Activated CD4-positive, alpha-beta T cell treated with anti-CD3 and anti-CD28 coated beads, Interleukin-2, amount 50 U/mL, for 24 hours (primary cell): Measurements from ENCODE around the gene HMOX2.

ENCODE experiments used
- DNase-seq, 2 donors: peaks; one replicate each; pipeline ENCODE4 v3.0.0-alpha.2; 2020; ENCODE audit warnings: low read depth in 1 of 2, low spot score in 1 of 2

The HMOX2 gene

DNA sequence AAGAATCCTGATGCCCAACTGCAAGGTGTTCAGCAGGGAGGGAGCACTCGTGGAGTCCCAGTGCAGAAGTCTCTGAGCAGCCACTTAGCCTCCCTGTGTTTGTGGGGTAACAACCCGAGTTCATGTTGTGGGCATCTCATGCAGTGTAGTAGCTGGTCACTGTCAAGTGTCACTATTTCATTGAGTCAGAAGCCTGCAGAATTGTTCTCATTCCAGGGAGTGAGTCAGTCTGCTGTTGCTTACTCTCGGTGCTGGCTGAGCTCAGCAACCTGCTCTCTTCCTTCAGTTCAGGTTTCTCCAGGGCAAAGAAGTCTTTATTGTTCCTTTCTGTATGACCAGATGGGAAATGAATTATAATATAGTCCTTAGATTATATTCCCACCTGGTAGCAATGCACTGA is 24.1 kb downstream of the HMOX2 start:
- no peak for DNase-seq

DNA sequence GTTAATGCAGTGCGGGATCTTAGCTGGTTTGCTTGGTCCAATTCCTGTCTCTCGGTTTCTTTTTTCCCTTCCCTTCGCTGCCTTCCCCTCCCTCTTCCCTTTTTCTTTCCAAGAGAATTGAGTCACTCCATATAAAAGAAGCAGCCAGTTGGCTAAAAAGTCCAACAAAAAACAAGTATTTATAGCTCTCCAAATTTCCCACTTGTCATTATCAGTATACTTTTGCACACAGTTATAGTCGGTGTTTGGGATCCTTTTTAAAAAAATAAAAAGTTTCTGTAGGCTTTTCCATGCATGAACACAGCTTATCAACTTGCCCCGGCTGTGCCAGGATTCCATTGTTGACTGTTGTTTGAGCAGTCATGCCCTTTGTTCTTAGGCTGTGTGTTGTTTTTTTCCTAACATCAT is 24.9 kb downstream of the HMOX2 start:
- no peak for DNase-seq

DNA sequence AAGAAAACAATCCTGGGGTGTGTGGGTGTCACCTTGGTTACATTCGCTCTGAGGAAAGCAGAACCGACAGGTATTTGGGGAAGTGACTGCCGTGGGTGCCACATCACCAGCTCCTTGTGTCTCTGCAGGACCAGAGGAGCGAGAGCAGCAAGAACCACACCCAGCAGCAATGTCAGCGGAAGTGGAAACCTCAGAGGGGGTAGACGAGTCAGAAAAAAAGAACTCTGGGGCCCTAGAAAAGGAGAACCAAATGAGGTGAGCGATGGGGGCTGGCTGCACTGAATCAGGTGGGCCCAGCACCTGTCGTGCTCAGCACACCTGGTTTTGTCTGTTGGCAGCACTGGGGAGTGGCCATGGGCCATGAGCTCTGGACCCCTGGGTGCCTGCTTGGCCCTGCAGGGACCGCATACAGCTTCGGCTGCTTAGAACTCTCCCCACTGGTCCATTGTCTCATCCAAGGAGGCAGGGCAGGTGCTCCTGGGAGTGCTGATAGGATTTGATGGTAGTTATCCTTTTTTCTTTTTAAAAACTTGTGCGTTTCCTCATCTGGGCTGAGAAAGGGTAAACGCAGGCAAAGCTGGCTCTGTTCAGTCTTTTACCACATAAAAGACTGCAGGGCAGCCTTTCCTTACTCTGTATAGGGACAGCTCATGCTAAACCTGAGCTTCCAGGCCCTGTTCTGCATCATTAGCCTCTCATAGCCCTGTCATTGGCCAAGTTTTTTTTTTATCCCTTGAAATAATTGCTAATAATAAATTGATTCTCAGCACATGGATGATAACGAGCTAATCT is 29.4 kb downstream of the HMOX2 start:
- peak; percentile 14 to 53 for DNase-seq

DNA sequence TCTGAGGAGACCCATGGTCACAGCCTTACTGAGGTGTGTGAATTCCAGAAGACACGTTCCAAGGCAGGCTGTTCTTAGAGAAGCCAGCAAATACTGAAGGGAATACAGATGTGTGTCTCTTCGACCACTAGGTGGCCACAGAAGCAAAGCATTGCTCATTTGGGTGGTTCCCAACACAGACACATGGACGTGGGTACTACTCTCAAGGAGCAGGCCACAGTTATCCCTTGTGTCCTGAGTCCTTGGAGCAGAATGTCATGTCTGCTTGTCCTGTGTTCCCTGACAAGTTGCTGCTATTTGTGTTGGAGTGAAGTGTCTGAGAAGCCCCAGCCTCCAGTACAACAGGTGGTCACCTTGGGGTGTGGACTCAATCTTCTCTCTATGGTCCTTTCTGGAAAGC is 30.3 kb downstream of the HMOX2 start:
- DNase-seq, result peak; percentile 16 to 56

DNA sequence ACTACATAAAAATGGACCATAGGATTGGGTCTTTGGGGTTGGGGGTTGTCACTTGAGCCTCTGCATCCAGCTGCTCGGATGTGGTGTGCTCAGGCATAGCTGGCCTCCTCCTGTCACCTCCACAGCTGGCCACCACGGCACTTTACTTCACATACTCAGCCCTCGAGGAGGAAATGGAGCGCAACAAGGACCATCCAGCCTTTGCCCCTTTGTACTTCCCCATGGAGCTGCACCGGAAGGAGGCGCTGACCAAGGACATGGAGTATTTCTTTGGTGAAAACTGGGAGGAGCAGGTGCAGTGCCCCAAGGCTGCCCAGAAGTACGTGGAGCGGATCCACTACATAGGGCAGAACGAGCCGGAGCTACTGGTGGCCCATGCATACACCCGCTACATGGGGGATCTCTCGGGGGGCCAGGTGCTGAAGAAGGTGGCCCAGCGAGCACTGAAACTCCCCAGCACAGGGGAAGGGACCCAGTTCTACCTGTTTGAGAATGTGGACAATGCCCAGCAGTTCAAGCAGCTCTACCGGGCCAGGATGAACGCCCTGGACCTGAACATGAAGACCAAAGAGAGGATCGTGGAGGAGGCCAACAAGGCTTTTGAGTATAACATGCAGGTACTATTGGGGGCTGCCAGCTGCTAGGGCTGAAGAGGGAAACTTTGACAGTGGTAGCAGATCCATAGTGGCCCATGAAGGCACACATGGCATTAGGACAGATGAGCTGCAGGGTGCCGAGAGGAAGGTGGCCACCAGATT is 31.6 kb downstream of the HMOX2 start:
- DNase-seq, result no peak

DNA sequence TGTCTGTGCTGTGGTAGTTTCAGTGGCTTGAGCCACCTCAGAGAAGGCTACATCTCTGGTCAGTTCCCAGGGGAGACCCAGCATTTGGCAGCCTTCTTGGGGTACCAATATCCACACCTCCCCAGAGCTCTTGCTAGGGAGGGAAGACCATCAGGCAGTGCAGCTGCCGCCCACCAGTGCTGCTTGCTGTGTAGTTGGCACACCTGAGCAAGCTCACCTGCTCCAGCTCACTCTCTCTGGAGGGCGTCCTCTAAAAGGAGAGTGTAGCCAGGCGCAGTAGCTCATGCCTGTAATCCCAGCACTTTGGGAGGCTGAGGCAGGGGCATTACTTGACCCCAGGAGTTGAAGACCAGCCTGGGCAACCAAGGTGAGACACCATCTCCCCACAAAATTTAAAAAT is 32.6 kb downstream of the HMOX2 start:
- no peak for DNase-seq

DNA sequence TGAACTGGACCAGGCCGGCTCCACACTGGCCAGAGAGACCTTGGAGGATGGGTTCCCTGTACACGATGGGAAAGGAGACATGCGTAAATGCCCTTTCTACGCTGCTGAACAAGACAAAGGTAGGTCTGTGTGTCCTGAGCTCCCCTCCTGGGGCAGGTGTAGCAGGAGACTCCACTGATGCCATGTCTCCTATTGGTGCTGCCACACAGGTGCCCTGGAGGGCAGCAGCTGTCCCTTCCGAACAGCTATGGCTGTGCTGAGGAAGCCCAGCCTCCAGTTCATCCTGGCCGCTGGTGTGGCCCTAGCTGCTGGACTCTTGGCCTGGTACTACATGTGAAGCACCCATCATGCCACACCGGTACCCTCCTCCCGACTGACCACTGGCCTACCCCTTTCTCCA is 33.2 kb downstream of the HMOX2 start:
- no peak for DNase-seq

DNA sequence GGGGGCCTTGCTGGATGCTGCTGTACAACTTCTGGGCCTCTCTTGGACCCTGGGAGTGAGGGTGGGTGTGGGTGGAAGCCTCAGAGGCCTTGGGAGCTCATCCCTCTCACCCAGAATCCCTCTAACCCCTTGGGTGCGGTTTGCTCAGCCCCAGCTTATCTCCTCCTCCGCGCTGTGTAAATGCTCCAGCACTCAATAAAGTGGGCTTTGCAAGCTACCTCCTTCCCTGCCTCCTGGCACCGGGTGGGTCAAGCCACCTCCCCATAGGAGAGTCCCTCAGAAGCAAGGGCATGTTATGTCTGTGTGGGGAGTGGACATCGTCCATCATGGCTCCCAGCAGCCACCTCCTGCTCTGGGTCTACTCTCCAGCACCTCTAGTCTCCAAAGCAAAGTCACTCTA is 33.9 kb downstream of the HMOX2 start:
- DNase-seq, result no peak

DNA sequence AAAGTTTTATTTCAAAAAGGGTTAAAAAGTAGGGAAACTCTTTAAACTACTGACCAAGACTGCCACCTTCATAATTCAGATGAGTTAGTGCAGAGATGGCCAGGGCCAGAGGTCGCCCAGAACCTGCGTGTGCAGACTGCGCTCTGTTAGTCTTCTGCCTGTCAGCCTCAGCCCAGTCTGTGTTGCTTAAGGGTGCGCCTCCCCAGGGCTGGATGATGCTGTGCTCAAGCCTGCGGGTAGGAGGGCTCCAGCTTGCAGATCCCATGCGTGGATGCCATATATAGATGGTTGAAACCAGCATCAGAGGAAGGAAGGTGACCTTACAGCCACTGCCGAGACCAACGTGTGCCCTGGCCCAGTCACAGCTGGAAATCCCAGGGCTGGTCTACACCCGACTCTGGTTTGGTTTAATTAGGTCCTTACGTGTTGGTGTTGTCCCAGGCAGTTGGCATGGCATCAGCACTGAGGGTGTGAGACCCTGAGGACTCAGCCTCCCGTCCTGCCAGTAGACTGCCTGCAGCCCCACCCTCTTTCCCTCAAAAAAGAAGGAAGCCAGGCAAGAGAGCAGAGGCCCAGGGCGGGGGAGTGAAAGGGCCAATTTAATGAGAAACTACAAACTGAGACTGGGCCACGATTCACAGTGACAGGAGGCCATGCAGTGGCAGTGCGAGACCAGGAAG is 34.7 kb downstream of the HMOX2 start:
- DNase-seq, result no peak

DNA sequence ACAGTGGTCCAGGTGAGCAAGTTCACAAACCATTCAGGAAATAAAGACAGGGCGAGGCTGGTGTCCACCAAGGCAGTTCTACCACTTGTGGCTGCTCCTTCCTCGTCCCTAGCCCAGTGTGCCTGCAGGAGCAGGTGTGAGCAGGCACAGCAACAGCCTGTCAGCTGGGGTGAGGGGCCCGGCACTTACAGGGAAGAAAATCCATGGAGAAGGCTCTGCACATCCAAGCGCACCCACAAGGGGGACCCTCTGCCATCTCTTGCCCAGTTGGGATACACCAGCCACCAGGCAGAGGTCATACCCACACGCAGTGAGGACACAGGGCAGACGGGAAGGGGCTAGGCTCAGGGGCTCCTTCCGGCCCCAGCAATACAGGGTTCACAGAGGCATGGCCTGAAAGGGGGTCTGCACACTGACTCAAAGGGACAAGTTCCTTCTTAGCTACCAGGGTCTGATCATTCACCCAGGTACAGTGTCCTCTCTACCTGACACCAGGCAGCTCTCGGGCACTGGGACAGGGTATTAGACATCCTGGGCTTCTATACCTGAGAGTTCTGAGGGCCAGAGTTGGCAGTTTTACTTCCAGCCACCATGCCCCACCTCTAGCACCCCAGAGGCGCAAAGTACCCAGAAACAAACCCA is 35.4 kb downstream of the HMOX2 start:
- DNase-seq, result no peak

DNA sequence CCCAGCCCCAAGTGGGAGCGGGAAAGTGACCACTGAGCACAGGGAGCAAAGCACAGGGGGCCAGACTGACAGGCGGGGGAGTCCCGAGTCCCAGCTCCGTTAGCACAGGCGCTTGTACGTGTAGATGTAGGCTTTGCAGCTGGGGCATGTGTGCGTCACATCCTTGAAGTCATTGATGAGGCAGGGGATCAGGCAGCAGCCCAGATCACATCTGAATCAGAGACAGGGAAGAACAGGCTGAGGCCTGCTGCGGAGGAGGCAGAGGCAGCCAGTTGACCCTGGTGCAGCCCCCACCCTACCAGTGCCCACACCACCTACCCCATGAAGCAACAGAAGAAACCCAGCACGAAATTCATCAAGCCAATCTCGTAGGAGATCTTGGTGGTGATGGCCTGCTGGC is 36.3 kb downstream of the HMOX2 start:
- no peak for DNase-seq

DNA sequence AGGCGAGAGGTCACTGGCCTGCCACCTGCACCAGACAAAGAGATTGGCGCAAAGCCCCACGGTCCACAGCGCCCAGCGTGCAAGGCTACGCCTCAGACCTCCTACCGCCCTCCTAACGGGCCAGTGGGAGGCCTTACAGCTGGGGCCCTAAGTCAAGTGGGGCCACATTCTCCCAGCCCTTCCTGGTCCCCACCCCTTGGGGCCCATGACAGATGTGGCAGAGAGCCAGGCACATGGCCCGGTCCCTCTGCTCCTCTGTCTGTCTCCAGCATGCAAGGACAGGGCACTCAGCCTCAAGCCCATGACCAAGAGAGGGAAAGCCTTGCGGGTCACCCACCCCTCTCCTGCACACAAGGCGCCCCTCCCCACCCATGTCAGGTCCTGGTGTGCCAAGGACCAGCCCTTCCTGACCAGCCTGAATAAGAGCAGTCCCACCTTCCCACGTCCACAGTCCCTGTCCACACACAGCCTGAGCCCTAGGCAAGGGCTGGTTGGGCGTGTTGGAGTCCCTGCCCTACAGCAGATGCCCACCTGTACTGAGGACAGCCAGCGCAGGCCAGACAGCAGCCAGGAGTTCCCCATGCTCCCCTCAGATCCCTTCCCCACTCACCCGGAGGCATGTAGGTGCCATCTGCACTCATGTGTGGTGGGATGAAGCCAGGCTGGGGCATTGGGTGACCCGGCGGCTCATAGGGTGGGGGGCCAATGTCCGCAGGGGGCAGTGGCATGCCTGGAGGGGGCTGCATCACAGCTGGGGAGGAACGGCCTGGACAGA is 37.1 kb downstream of the HMOX2 start:
- DNase-seq, result no peak

DNA sequence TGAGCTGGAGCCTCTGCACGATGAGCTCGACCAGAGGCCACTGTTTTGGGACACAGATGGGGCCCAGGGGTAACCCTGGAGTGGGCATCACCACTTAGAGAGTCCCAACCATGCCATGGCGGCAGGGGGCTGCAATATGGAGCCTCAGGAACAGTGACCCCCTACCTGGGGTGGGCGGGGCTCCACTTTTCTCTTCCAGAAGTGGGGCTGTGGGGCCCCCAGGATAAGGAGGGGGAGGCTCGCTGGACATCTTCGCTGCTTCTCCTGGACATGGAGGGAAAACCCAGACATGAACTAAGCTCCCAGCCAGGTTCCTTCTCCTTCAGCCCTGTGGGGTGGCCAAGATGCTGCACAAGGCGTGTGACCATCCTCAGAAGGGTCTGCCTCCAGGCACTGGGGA is 37.7 kb downstream of the HMOX2 start:
- DNase-seq, result no peak

DNA sequence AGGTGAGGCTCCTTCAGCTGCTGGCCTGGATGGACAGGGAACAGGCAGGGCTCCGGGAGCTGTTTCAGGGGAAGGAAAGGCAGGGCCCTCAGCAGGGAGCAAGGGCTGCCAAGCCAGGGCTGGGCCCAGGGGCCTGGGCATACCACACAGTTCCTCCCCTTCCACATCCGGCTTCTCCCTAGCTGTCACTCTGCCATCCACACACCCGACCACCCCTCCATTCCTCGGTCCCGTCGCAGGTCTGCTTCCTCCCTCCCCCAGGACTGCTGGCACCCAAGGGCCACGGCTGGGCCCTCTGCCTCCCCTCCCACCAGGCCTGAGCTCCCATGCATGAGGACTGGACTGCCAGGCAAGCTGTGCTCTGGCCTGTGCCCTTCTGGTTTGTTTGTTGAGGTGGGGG is 38.4 kb downstream of the HMOX2 start:
- DNase-seq, result no peak

DNA sequence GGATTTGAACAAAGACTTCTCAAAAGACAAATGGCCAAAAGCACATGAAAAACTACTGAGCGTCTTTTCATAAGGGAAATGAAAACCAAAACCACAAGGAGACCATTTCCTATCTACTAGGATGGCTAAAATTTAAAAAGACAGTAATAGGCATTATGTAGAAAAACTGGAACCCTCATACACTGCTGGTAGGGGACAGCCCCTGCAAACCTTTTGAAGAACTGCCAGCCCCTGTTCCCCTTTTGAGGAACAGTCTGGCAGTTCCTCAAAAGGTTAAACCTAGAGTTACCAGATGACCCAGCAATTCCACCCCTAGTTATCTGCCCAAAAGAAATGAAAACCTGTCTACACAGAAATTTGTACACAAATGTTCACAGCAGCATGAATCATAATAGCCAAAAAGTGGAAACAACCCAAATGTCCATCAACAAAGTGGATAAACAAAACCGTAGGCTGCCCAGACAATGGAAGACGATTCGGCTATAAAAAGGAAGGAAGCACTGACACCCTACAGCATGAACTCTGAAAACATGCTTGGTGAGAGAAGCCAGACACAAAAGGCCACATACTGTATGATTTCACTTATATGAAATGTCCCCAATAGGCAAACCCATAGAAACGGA is 39.5 kb downstream of the HMOX2 start:
- DNase-seq, result no peak

DNA sequence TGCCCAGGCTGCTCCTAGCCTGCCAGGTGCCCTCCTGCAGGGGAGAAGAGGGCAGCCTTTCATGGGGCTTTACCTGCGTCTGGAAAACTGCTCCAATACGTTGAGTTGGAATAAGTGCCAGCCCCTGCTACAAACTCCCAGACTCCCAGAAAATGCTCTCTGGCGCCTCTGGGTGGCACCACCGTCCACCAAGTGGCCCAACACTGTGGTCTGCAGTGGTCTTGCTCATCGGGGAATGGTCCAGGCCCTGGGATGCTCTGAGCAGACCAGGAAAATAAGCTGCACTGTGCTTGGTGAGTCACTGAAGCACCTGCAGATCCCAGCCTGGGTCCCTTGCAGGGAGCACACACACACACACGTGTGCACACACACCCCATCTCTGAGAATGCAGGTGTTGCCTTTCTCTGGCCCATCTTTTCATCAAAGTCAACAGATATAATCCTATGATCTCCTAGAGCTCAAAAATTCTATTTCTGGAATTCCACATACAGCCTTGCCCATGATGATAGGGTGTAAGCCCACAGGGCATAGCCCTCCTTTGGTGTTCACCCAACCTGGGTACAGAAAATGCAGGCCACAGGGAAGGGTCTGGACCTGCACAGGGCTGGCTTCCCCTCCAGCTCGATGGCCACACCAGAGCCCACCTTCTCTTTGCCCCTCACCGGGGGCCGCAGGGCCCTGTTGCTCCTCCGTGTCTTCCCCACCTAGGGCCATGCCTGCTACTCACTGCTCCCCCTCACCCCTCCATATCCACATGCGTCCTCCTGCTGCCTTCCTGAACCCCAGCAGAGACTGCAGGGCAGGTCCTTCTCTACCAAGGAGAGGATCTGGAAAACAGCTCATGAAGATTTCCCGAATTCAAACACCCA is 41.8 kb downstream of the HMOX2 start:
- no peak for DNase-seq

DNA sequence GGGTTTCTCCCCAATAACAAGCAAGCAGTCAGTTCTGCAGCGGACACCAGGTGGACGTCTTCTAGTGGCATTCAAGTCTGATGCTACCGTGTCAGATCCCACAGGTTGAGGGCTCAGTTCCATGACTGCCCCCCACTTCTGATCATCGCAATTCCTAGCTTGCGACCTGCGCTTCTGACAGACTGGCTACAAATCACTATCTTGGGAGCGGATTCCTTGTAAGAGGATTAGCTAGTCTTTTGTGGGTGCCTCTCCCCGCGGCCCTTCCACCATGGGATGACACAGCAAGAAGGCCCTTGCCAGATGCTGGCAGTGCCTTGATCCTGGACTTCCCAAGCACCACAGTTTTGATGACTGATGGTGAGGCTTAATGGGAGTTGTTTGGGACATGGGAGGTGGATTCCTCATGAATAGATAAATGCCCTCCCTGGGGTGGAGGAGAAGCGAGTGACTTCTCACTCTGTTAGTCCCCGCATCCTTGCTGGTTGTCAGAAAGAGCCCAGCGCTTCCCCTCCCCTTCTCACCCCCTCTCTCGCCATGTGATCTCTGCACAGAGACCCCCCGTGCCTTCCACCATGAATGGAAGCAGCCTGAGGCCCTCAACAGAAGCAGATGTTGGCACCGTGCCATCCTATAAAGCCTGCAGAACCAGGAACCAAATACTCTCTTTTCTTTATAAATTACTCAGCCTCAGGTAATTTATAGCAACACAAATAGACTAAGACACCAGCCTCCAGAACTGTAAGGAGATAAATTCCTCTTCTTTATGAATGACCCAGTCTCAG is 43.3 kb downstream of the HMOX2 start:
- DNase-seq, result no peak

DNA sequence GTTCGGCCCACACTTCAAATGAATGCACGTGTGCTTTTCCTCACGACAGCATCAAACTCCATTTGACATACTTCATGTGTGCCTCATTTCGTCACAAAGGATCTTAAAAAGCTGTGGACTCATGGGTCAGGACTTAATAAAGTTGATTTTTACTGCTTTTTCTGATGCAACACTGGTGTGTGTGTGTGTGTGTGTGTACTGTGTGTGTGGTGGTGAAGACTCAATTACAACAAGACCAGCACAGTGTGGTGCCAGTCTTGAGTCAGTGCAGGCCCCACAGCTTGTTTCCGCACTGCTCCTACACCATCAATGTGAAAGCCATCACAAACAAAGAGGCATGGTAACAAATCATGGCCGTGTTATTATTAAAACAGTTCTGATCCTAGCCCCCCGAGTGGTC is 44.7 kb downstream of the HMOX2 start:
- no peak for DNase-seq
